Ishikawa (cell line): ENCODE data around the gene RNU6-9.

ENCODE experiments used
- CEBPB ChIP-seq: IDR thresholded peaks from 2 replicates; pipeline ENCODE4 v1.6.1; 2012
- CREB1 ChIP-seq: IDR thresholded peaks from 2 replicates; pipeline ENCODE4 v1.6.1; 2012; ENCODE audit warnings: low read depth
- EGR1 ChIP-seq: IDR thresholded peaks from 2 replicates; pipeline ENCODE4 v1.6.1; 2012
- EP300 ChIP-seq: IDR thresholded peaks from 2 replicates; pipeline ENCODE4 v1.6.1; 2012; ENCODE audit warnings: borderline replicate concordance
- FOXM1 ChIP-seq: IDR thresholded peaks from 2 replicates; pipeline ENCODE4 v1.6.1; 2012; ENCODE audit warnings: low read depth, borderline replicate concordance
- MAX ChIP-seq: IDR thresholded peaks from 2 replicates; pipeline ENCODE4 v1.6.1; 2012
- NFIC ChIP-seq: IDR thresholded peaks from 2 replicates; pipeline ENCODE4 v1.6.1; 2012
- RAD21 ChIP-seq: IDR thresholded peaks from 2 replicates; pipeline ENCODE4 v1.6.1; 2012; ENCODE audit warnings: low read depth
- REST ChIP-seq: IDR thresholded peaks from 2 replicates; pipeline ENCODE4 v1.6.1; 2012; ENCODE audit warnings: low read depth, mild to moderate bottlenecking
- TAF1 ChIP-seq: IDR thresholded peaks from 2 replicates; pipeline ENCODE4 v1.6.1; 2012; ENCODE audit warnings: low read depth, mild to moderate bottlenecking
- TCF12 ChIP-seq: IDR thresholded peaks from 2 replicates; pipeline ENCODE4 v1.6.1; 2012; ENCODE audit warnings: low read depth
- TEAD4 ChIP-seq: IDR thresholded peaks from 2 replicates; pipeline ENCODE4 v1.6.1; 2012
- USF1 ChIP-seq: IDR thresholded peaks from 2 replicates; pipeline ENCODE4 v1.6.1; 2012
- YY1 ChIP-seq: IDR thresholded peaks from 2 replicates; pipeline ENCODE4 v1.6.1; 2012; ENCODE audit warnings: low read depth
- ZBTB7A ChIP-seq: IDR thresholded peaks from 2 replicates; pipeline ENCODE4 v1.6.1; 2012; ENCODE audit warnings: low read depth

The RNU6-9 gene

GRCh38 chr19:903266-903797, 10.0 kb downstream of the RNU6-9 start:
- no peak for TF ChIP-seq EP300
- no peak for TF ChIP-seq RAD21
- 0 out of 2 replicates have a peak, but pooled peaks have one; percentile 10 for TF ChIP-seq MAX
- no peak for TF ChIP-seq TAF1
- 0 out of 2 replicates have a peak, but pooled peaks have one; percentile 43 for TF ChIP-seq ZBTB7A
- peak; percentile 54; the same call in 1 of the 2 replicates for TF ChIP-seq TCF12

- TF ChIP-seq NFIC (no peak), USF1 (no peak), RAD21 (no peak), ZBTB7A (no peak), MAX (no peak), CEBPB (no peak)
Observed at GRCh38 chr19:904545-904944, 11.3 kb downstream of the RNU6-9 start.

GRCh38 chr19:906480-906879, 13.2 kb downstream of the RNU6-9 start:
- TF ChIP-seq REST, result no peak
- no peak for TF ChIP-seq CREB1
- TF ChIP-seq RAD21, result no peak
- no peak for TF ChIP-seq CEBPB
- no peak for TF ChIP-seq TAF1
- TF ChIP-seq ZBTB7A, result no peak
- TF ChIP-seq TEAD4, result no peak
- no peak for TF ChIP-seq FOXM1
- TF ChIP-seq EP300, result no peak
- no peak for TF ChIP-seq NFIC
- TF ChIP-seq MAX, result no peak
- no peak for TF ChIP-seq YY1
- no peak for TF ChIP-seq USF1
- TF ChIP-seq EGR1, result no peak
- no peak for TF ChIP-seq TCF12

GRCh38 chr19:907183-907853, 14.0 kb downstream of the RNU6-9 start:
- TF ChIP-seq TAF1 (no peak), YY1 (no peak), EGR1 (no peak), ZBTB7A (no peak), FOXM1 (no peak), MAX (no peak), REST (no peak), TCF12 (no peak), CREB1 (no peak), TEAD4 (no peak), NFIC (no peak), EP300 (no peak), CEBPB (no peak), RAD21 (no peak), USF1 (no peak)
